Measurements from ENCODE around the gene NSG2.
"Not testable (repeated sequence)": the region's sequence is repeated elsewhere in the genome, so short reads cannot be mapped to it uniquely, and the experiment has no call there.

The NSG2 gene

DNA sequence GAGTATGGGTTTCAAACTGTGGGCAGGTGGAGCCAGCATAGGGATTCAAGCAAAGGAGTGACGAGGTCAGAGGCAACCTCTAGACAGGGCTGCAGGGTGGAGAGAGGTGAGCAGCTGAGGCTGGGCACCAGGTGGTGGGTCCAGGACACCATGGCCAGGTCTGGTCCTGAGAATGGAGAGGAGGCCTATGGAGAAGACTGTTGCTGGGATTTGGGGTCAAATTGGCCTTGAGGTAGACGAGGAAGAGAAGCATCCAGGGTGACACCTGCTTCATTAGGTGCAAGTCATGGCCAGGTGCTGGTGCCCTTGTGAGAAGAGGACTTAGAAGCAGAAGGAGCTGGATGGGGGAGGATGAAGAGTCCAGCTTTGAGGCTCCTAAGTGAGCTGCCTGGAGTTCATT lies 99.6 kb downstream of the NSG2 start:
- H3K27ac ChIP-seq = no peak overlapping the region
- TF ChIP-seq ZFX (IDR thresholded peaks at IDR 0.05; ENCODE audit: borderline replicate concordance) = no peak
- TF ChIP-seq, protein P1, sequence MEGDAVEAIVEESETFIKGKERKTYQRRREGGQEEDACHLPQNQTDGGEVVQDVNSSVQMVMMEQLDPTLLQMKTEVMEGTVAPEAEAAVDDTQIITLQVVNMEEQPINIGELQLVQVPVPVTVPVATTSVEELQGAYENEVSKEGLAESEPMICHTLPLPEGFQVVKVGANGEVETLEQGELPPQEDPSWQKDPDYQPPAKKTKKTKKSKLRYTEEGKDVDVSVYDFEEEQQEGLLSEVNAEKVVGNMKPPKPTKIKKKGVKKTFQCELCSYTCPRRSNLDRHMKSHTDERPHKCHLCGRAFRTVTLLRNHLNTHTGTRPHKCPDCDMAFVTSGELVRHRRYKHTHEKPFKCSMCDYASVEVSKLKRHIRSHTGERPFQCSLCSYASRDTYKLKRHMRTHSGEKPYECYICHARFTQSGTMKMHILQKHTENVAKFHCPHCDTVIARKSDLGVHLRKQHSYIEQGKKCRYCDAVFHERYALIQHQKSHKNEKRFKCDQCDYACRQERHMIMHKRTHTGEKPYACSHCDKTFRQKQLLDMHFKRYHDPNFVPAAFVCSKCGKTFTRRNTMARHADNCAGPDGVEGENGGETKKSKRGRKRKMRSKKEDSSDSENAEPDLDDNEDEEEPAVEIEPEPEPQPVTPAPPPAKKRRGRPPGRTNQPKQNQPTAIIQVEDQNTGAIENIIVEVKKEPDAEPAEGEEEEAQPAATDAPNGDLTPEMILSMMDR (IDR thresholded peaks at IDR 0.05) = no peak

DNA sequence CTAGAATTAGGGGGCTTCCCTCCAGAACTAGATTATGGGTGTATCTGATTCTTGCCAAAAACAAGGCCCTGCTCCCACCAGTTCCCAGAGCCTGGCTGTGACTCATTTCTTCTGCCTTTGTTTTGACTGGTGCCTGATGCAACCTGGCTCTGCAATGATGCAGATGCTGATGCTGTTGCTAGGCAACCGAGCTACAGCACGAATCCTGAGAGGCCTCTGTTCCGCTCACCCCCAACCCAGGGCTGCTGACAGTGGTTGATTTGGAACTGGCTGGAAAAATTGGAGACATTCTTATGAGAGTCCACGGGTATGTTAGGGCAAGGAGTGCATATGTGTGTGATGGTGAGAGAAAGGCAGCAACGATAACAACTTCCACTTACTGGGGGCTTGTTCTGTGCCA lies 100.3 kb downstream of the NSG2 start:
- TF ChIP-seq, protein P1 (IDR thresholded peaks at IDR 0.05) = no peak
- no peak for TF ChIP-seq ZFX (IDR thresholded peaks at IDR 0.05; ENCODE audit: borderline replicate concordance)
- no peak overlapping the region for H3K27ac ChIP-seq

DNA sequence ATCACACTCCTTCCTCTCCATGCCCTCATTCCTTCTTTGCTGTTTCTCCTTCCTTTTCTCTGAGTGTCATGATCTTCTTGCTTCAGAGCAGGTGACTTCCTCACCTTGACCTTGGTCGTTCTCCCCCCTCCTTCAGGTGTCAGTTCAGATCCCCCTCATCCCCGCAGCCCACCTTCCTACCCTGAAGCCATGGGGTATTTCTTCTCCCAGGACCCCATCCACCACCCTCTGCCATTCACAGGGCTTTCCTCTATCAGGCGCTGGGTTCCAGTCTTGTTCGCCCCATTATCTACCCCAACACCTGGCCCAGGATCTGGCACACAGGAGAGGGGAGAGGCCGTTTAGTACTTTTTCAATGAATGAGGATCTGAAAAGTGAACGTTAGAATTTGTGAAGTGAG lies 101.0 kb downstream of the NSG2 start:
- TF ChIP-seq, protein P1 (IDR thresholded peaks at IDR 0.05) = no peak
- TF ChIP-seq ZFX (IDR thresholded peaks at IDR 0.05; ENCODE audit: borderline replicate concordance) = no peak
- H3K27ac ChIP-seq = no peak overlapping the region

DNA sequence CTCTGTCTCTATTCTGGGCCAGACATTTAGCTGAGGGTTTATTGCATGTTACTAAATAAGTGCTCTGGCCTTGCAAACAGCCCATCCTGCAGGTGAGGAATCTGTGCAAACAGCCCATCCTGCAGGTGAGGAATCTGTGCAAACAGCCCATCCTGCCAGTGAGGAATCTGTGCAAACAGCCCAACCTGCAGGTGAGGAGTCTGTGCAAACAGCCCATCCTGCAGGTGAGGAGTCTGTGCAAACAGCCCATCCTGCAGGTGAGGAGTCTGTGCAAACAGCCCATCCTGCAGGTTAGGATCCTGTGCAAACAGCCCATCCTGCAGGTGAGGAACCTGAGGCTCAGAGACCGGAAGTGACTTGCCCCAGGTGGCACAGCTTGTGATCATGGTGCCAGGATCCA lies 101.5 kb downstream of the NSG2 start:
- not testable (repeated sequence) for H3K27ac ChIP-seq

DNA sequence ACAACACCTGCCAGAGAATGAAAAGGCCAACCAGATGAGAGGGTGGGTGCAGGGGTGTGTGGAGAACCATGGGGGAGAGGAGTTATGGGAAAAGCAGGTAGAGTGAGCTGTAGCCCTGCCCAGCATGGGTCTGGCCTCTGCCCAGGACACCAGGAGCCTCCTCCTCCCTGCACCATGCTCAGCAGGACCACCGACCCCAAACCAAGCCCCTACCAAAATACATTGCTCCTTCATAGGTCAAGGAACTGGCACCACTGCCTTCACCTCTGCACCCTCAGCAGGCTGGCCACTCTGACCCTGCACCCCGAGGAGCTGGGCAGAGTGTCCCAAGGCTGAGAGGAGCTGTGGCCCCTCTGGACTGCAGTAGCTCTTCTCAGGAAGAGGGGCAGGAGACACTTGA lies 102.0 kb downstream of the NSG2 start:
- TF ChIP-seq, protein P1 (IDR thresholded peaks at IDR 0.05) = no peak
- TF ChIP-seq ZFX (IDR thresholded peaks at IDR 0.05; ENCODE audit: borderline replicate concordance) = no peak
- H3K27ac ChIP-seq = no peak overlapping the region

DNA sequence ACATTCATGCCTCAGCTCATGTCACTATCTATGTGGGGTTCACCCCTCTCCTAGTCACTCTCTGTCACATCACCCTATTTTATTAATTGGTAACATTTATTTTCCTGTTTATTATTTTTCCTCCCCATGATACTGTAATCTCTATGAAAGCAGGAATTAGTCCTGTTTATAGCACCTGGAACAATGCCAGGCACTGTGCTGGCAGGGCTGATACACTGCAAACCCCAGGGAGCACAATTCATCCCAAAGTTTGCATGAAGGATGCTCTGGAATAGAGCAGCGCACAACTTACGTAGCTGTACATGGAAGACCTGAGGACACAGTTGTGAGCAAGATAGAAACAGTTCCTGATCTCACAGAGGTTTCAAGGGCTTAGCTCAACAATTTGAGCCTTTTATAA lies 103.2 kb downstream of the NSG2 start:
- TF ChIP-seq, protein P1 (IDR thresholded peaks at IDR 0.05) = no peak
- TF ChIP-seq ZFX (IDR thresholded peaks at IDR 0.05; ENCODE audit: borderline replicate concordance) = no peak
- H3K27ac ChIP-seq = no peak overlapping the region

DNA sequence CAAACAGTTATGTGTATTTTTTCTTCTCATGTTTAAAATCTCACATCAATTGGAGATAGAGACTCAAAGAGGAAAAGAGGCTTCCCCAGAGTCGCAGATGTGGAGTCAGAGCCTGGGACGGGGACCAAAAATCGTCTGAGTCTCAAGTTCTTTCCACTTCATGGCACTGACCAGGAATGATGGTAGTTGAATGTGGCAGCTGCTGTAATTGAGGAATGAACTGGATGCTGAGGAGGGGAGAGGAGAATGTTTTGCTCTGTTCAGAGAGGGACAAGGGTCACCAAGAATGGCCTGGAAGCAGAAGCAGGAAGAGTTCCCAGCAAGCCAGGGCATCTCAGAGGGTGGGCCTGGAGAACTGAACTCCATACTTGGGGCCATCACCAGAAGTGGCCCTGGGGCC lies 103.9 kb downstream of the NSG2 start:
- TF ChIP-seq, protein P1 (IDR thresholded peaks at IDR 0.05) = no peak
- no peak for TF ChIP-seq ZFX (IDR thresholded peaks at IDR 0.05; ENCODE audit: borderline replicate concordance)
- no peak overlapping the region for H3K27ac ChIP-seq

DNA sequence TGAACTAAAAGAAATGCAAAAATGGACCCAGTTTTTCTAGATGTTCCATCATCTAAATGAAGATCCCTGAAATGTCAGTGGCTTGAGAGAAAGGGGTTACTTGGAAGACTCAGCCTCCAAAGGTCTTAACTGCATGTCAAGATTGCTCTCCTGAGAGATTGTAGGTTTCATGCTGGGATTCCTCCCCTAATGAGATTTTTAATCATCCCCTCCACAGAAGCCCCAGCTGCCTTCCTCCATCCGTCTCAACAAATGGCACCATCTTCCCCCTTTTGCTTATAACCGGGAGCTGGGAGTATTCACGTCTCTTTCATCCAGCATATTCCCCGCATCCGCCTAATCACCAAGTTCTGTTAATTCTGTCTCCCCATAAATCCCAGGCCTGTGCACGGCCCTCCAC lies 104.5 kb downstream of the NSG2 start:
- no peak for TF ChIP-seq ZFX (IDR thresholded peaks at IDR 0.05; ENCODE audit: borderline replicate concordance)
- TF ChIP-seq, protein P1 (IDR thresholded peaks at IDR 0.05) = no peak
- H3K27ac ChIP-seq = no peak overlapping the region
